Measurements from ENCODE around the gene DOCK2. TPM values are rescaled to one million over a fixed set of nuclear protein-coding genes. Genes with fewer than 3 reads are reported as not detected.

The DOCK2 gene
- total RNA-seq, 1 experiment from 2014 or later: 2.2 TPM

DNA sequence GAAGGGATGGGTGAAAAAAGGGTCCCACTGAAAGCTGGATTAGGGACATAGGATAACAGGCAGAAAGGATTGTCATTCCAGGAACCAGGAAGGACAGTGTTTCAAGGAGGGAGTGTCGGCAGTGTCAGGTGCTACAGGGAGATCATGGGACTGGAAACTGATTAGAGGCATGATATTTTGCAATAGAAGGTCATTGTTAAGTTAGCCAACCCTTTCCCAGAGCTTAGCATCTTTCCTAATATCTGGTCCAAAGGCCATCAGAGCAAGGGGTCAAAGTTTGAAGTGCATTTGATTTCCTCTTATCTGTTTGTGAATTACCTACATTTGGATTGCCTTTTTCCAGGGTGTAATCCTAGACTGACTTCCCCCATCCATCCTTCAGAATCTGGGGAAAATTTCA is 91.3 kb downstream of the DOCK2 start:
- Histone ChIP-seq H3K36me3 (ENCODE audit: insufficient read depth, low read length, poor library complexity, severe bottlenecking) (no peaks in the 10 kb centered on the region), H3K4me1 (ENCODE audit: insufficient read depth, low read length, poor library complexity, severe bottlenecking) (no peaks in the 10 kb centered on the region), H3K27ac (ENCODE audit: low read depth, low read length, poor library complexity, severe bottlenecking) (no peak overlapping the region), H3K9me3 (ENCODE audit: low read depth, low read length, poor library complexity, severe bottlenecking) (no peaks in the 10 kb centered on the region), H3K4me3 (ENCODE audit: low read depth, low read length, poor library complexity, severe bottlenecking) (no peak overlapping the region), H3K27me3 (replicated peaks; ENCODE audit: insufficient read depth, low read depth, low read length, poor library complexity) (no peaks in the 10 kb centered on the region)
- CTCF ChIA-PET: interaction anchor here (0.7 kb wide), 1 partner anchor 437 kb away, joined by 3 read pairs; no protein-coding TSS in a partner anchor
- intact Hi-C loops (cut with micrococcal nuclease; ENCODE audit: unreplicated experiment): no loop called here
- POLR2A ChIA-PET (ENCODE audit: low non-redundant PET): no interaction called here
- DNase-seq (ENCODE audit: low spot score): no peak
- TF ChIP-seq EZH2 (IDR thresholded peaks at IDR 0.05; ENCODE audit: borderline replicate concordance, low read depth, low read length, poor library complexity, severe bottlenecking) (no peak), CTCF (conservative IDR thresholded peaks at IDR 0.05; ENCODE audit: low read depth, low read length) (no peak)
- no TSS peak for BruUV-seq (replicated peaks)

GRCh38 chr5:169731221-169731620 is 94.1 kb downstream of the DOCK2 start:
- TF ChIP-seq EZH2 (IDR thresholded peaks at IDR 0.05; ENCODE audit: borderline replicate concordance, low read depth, low read length, poor library complexity, severe bottlenecking) (no peak), CTCF (conservative IDR thresholded peaks at IDR 0.05; ENCODE audit: low read depth, low read length) (no peak)
- Histone ChIP-seq H3K9me3 (ENCODE audit: low read depth, low read length, poor library complexity, severe bottlenecking) (no peaks in the 10 kb centered on the region), H3K27me3 (replicated peaks; ENCODE audit: insufficient read depth, low read depth, low read length, poor library complexity) (no peaks in the 10 kb centered on the region), H3K4me1 (ENCODE audit: insufficient read depth, low read length, poor library complexity, severe bottlenecking) (no peaks in the 10 kb centered on the region), H3K27ac (ENCODE audit: low read depth, low read length, poor library complexity, severe bottlenecking) (no peak overlapping the region), H3K36me3 (ENCODE audit: insufficient read depth, low read length, poor library complexity, severe bottlenecking) (no peaks in the 10 kb centered on the region), H3K4me3 (ENCODE audit: low read depth, low read length, poor library complexity, severe bottlenecking) (no peak overlapping the region)
- CTCF ChIA-PET: no interaction called here
- no TSS peak for BruUV-seq (replicated peaks)
- DNase-seq (ENCODE audit: low spot score): no peak
- POLR2A ChIA-PET (ENCODE audit: low non-redundant PET): no interaction called here
- intact Hi-C loops (cut with micrococcal nuclease; ENCODE audit: unreplicated experiment): no loop called here

- Histone ChIP-seq H3K4me1 (ENCODE audit: insufficient read depth, low read length, poor library complexity, severe bottlenecking) (no peaks in the 10 kb centered on the region), H3K9me3 (ENCODE audit: low read depth, low read length, poor library complexity, severe bottlenecking) (no peaks in the 10 kb centered on the region), H3K4me3 (ENCODE audit: low read depth, low read length, poor library complexity, severe bottlenecking) (no peak overlapping the region), H3K36me3 (ENCODE audit: insufficient read depth, low read length, poor library complexity, severe bottlenecking) (no peaks in the 10 kb centered on the region), H3K27me3 (replicated peaks; ENCODE audit: insufficient read depth, low read depth, low read length, poor library complexity) (no peaks in the 10 kb centered on the region), H3K27ac (ENCODE audit: low read depth, low read length, poor library complexity, severe bottlenecking) (no peak overlapping the region)
- CTCF ChIA-PET: no interaction called here
- intact Hi-C loops (cut with micrococcal nuclease; ENCODE audit: unreplicated experiment): no loop called here
- POLR2A ChIA-PET (ENCODE audit: low non-redundant PET): no interaction called here
- BruUV-seq (replicated peaks): no TSS peak
- DNase-seq (ENCODE audit: low spot score): no peak
- TF ChIP-seq CTCF (conservative IDR thresholded peaks at IDR 0.05; ENCODE audit: low read depth, low read length) (no peak), EZH2 (IDR thresholded peaks at IDR 0.05; ENCODE audit: borderline replicate concordance, low read depth, low read length, poor library complexity, severe bottlenecking) (no peak)
Measured at GRCh38 chr5:169732841-169733240, 95.8 kb downstream of the DOCK2 start.

Measured in A673 (cell line).